Body of pancreas (tissue), 4 donors: ENCODE measurements around the gene BMPR1B. TPM values are rescaled to one million over a fixed set of nuclear protein-coding genes. Genes with fewer than 3 reads are reported as not detected.

Source experiments
- ATAC-seq: fragments of 150-250 bp; one replicate; pipeline ENCODE4 v1.9.1; 2016
- DNase-seq, 4 donors: peaks; one replicate each; pipeline ENCODE4 v3.0.0-alpha.2; 2019
- H3K27ac ChIP-seq, 4 donors: fragments of 200-600 bp; sonication (generic); 1 replicate in 3 of 4; 2 replicates in 1 of 4; pipeline versions ENCODE4 v1.5.1 to v1.6.1; 2016 to 2019; ENCODE audit warnings: mild to moderate bottlenecking in 1 of 4, mixed read lengths in 1 of 4, moderate library complexity in 1 of 4
- H3K27me3 ChIP-seq, 2 donors: fragments of 200-600 bp; sonication (generic); one replicate each; pipeline ENCODE4 v1.6.0; 2016; ENCODE audit warnings: mild to moderate bottlenecking in 1 of 2
- H3K36me3 ChIP-seq, 2 donors: fragments of 200-600 bp; sonication (generic); replicated peaks in 1 of 2; 2 replicates each; pipeline ENCODE4 v1.5.1; 2016; ENCODE audit warnings: low read depth in 2 of 2; ENCODE audit not compliant: insufficient read depth in 1 of 2
- H3K4me1 ChIP-seq: fragments of 200-600 bp; sonication (generic); one replicate; pipeline ENCODE4 v1.6.0; 2016
- H3K4me3 ChIP-seq, 2 donors: fragments of 200-600 bp; sonication (generic); 1 replicate in 1 of 2; 2 replicates in 1 of 2; pipeline ENCODE4 v1.5.1; 2016 to 2019
- H3K9me3 ChIP-seq, 3 donors: fragments of 200-600 bp; sonication (generic); 1 replicate in 2 of 3; 2 replicates in 1 of 3; pipeline ENCODE4 v1.5.1; 2016
- POLR2A ChIP-seq, 3 donors: fragments of 450-650 bp; IDR thresholded peaks; one replicate each; pipeline ENCODE4 v1.6.1; 2016; ENCODE audit warnings: antibody characterized with exemption in 3 of 3, mild to moderate bottlenecking in 2 of 3
- WGBS, 2 donors: methylation state at CpG; one replicate each; pipeline ENCODE4 v1.1.5; 2017; 5-methylcytosine and 5-hydroxymethylcytosine counted together
- intact Hi-C: fragments of 100-400 bp; cut with DNase I; formaldehyde crosslinking; loops from one replicate; pipeline ENCODE4 v1.15.1; 2023
- total RNA-seq, 2 donors: library from RNA; depleted of rRNA; stranded (reverse); fragments of >200 nt; gene quantifications; one replicate each; pipeline ENCODE4 v1.1.0, GENCODE V29; 2016
- TF ChIP-seq, protein P1 (sequence below), 7 experiments: fragments of 450-650 bp in 4 of 7; fragments of 200-600 bp in 3 of 7; sonication (generic) in 3 of 7; IDR thresholded peaks; one replicate each; pipeline ENCODE4 v1.5.1; 2016 to 2019; ENCODE audit warnings: antibody characterized with exemption in 7 of 7

Gene BMPR1B
- total RNA-seq, 2 donors from 2014 or later, result 0.99 to 1.3 TPM

DNA sequence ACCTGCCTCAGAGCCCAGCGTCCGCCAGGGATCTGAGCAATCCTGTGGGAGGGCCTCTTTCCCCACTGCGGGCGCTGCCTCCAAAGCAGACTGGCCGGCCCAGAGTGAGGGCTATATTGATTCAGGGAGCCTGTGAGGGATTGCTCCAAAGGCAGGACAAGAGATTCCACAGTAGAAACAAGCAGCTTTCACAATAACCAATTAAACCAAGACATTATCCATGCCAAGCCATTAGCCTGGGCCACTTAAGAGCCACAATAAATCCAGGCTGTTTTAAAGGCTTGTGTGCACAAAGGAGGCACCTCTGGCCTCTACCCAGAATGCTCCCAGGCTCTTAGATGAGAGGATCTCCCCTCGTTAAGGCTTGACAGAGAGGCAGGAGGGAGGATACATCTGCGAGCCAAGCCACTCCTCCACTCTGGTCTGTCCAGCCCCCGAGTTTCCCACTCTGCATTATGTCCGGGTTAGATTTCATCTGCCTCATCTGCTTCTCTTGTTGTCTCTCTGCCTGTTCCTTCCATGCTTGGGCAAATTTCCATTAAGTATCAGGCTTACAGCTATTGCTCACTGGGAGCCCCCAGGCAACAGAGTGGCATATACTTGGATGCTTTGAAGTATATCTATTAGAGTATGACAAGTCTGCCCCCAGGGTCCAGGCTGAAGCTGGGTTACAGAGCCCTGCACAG, 433.1 kb downstream of the BMPR1B start:
- DNase-seq (no peak), ATAC-seq (no peak)
- TF ChIP-seq POLR2A (IDR thresholded peaks at IDR 0.05), result no peak
- TF ChIP-seq, protein P1, sequence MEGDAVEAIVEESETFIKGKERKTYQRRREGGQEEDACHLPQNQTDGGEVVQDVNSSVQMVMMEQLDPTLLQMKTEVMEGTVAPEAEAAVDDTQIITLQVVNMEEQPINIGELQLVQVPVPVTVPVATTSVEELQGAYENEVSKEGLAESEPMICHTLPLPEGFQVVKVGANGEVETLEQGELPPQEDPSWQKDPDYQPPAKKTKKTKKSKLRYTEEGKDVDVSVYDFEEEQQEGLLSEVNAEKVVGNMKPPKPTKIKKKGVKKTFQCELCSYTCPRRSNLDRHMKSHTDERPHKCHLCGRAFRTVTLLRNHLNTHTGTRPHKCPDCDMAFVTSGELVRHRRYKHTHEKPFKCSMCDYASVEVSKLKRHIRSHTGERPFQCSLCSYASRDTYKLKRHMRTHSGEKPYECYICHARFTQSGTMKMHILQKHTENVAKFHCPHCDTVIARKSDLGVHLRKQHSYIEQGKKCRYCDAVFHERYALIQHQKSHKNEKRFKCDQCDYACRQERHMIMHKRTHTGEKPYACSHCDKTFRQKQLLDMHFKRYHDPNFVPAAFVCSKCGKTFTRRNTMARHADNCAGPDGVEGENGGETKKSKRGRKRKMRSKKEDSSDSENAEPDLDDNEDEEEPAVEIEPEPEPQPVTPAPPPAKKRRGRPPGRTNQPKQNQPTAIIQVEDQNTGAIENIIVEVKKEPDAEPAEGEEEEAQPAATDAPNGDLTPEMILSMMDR (IDR thresholded peaks at IDR 0.05), result no peak
- H3K27ac ChIP-seq, result no peak overlapping the region
- no peaks in the 10 kb centered on the region for H3K36me3 ChIP-seq
- 44 to 45% methylated on average over 7 to 9 of the region's 9 CpGs for WGBS, 2 donors
- H3K9me3 ChIP-seq, result no peaks in the 10 kb centered on the region
- H3K4me3 ChIP-seq, result no peak overlapping the region
- intact Hi-C loops, result no loop called here
- no peaks in the 10 kb centered on the region for H3K4me1 ChIP-seq
- H3K27me3 ChIP-seq, result no peaks in the 10 kb centered on the region

DNA sequence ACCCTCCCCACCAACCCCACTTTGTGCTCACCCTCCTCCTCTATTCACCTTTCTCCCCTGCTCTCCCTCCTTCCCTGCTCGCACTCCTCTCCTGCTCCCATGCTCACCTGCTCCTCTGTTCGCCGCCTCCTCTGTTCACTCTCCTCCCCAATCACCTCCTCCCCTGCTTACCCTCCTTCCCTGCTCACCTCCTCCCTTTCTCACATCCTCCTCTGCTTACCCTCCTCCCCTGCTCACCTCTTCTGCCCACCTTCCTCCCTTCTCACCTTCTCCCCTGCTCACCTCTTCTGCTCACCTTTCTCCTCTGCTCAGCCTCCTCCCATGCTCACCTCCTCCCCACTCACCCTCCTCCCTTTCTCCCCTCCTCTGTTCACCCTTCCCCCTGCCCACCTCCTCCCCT, 433.8 kb downstream of the BMPR1B start:
- intact Hi-C loops, result no loop called here
- no peak for ATAC-seq
- TF ChIP-seq POLR2A (IDR thresholded peaks at IDR 0.05), result no peak
- TF ChIP-seq, protein P1 (IDR thresholded peaks at IDR 0.05), result no peak
- Histone ChIP-seq H3K36me3 (no peaks in the 10 kb centered on the region), H3K4me3 (no peak overlapping the region), H3K9me3 (no peaks in the 10 kb centered on the region), H3K27ac (no peak overlapping the region), H3K4me1 (no peaks in the 10 kb centered on the region), H3K27me3 (no peaks in the 10 kb centered on the region)
- DNase-seq, result no peak
- 89 to 96% methylated on average over 3 of the region's 3 CpGs for WGBS, 2 donors

DNA sequence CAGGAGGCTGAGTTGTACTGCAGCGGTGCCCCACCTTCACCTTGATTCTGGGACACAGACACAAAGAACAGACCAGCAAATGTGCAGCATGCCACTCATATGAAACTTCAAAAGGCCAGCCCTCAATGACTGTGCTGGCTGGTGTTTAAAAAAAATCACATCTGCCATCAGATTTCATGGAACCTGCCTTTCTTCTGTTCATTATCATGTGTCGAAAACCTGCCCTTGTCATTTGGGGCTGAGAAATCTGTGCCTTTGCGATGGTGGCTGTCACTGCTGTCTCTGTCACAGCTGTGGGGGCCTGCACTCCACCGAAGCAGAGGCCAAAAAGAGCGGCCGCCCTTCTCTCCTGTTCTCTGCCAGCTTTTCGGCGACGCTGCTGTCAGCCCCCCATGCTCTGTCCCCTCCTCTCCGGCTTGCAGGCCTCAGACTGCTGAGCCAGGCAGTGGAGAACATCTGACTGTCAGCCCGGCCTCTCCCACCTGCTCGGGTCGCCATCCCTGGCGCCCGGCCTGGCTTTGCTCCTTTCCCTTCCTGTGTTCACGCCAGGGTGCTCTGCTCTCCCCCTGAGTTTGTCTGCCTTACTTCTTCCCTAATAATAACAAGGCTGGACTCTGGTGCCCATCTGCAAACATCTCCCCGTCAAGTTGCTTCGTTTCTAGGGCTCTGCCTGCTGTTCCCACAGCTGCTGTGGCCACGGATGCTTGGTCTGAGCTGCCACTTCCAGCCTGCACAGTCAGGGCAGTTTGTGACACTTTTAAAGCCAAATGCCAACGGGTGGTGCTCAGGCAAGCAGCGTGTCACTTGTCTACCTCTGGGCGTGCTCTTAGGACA, 435.9 kb downstream of the BMPR1B start:
- Histone ChIP-seq H3K27ac (no peak overlapping the region), H3K36me3 (no peaks in the 10 kb centered on the region), H3K4me3 (no peak overlapping the region), H3K4me1 (no peaks in the 10 kb centered on the region), H3K9me3 (no peaks in the 10 kb centered on the region), H3K27me3 (no peaks in the 10 kb centered on the region)
- intact Hi-C loops, result no loop called here
- no peak for ATAC-seq
- no peak for DNase-seq
- TF ChIP-seq, protein P1 (IDR thresholded peaks at IDR 0.05), result no peak
- no peak for TF ChIP-seq POLR2A (IDR thresholded peaks at IDR 0.05)
- 64 to 66% methylated on average over 22 of the region's 22 CpGs for WGBS, 2 donors

GRCh38 chr4:95197353-95197752, 439.6 kb downstream of the BMPR1B start:
- Histone ChIP-seq H3K27ac (no peak overlapping the region), H3K9me3 (no peaks in the 10 kb centered on the region), H3K27me3 (no peaks in the 10 kb centered on the region), H3K36me3 (no peaks in the 10 kb centered on the region), H3K4me1 (no peaks in the 10 kb centered on the region), H3K4me3 (no peak overlapping the region)
- no peak for TF ChIP-seq POLR2A (IDR thresholded peaks at IDR 0.05)
- TF ChIP-seq, protein P1 (IDR thresholded peaks at IDR 0.05), result no peak
- no peak for ATAC-seq
- no peak for DNase-seq
- WGBS, 2 donors, result 70 to 73% methylated on average over 6 of the region's 6 CpGs
- intact Hi-C loops, result no loop called here
